HL-60 (cell line): ENCODE measurements around the gene EFHC2.

Experiments used
- GABPA ChIP-seq: IDR thresholded peaks from 2 replicates; pipeline ENCODE4 v1.6.1; 2012; ENCODE audit warnings: low read depth
- POLR2AphosphoS5 ChIP-seq: IDR thresholded peaks from 2 replicates; pipeline ENCODE4 v1.6.1; 2012; ENCODE audit warnings: low read depth
- SPI1 ChIP-seq: IDR thresholded peaks from 2 replicates; pipeline ENCODE4 v1.6.1; 2012; ENCODE audit warnings: low read depth, mild to moderate bottlenecking, borderline replicate concordance
- TF ChIP-seq, protein P1 (sequence below): IDR thresholded peaks from one replicate; pipeline ENCODE4 v1.5.1; 2011; ENCODE audit warnings: low read length, control low read depth, inconsistent platforms; ENCODE audit not compliant: insufficient read depth
- TF ChIP-seq, protein P2 (sequence below): IDR thresholded peaks from 2 replicates; pipeline ENCODE4 v1.6.1; 2012; ENCODE audit warnings: low read depth; ENCODE audit not compliant: insufficient replicate concordance

DNA sequence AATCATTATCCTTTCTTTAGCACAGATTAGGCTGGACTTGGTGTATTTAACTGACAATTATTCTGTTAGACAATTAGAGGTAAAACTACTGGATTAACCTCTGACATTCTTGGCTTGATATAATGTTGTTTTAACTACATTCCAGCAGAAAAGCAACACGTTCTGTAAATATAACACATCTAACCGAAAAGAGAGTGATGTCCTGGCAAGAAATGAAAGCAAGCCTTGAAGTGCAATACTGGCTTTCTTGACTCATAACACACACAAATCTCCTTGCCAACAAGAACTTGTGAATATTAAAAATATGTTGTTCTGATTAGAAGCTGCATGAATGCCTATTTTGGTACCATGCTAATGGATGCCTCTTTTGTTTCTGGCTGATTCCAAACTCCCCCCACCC lies 76.4 kb downstream of the EFHC2 start:
- TF ChIP-seq, protein P1, sequence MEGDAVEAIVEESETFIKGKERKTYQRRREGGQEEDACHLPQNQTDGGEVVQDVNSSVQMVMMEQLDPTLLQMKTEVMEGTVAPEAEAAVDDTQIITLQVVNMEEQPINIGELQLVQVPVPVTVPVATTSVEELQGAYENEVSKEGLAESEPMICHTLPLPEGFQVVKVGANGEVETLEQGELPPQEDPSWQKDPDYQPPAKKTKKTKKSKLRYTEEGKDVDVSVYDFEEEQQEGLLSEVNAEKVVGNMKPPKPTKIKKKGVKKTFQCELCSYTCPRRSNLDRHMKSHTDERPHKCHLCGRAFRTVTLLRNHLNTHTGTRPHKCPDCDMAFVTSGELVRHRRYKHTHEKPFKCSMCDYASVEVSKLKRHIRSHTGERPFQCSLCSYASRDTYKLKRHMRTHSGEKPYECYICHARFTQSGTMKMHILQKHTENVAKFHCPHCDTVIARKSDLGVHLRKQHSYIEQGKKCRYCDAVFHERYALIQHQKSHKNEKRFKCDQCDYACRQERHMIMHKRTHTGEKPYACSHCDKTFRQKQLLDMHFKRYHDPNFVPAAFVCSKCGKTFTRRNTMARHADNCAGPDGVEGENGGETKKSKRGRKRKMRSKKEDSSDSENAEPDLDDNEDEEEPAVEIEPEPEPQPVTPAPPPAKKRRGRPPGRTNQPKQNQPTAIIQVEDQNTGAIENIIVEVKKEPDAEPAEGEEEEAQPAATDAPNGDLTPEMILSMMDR: no peak
- TF ChIP-seq POLR2AphosphoS5 (no peak), GABPA (no peak), SPI1 (no peak)
- TF ChIP-seq, protein P2, sequence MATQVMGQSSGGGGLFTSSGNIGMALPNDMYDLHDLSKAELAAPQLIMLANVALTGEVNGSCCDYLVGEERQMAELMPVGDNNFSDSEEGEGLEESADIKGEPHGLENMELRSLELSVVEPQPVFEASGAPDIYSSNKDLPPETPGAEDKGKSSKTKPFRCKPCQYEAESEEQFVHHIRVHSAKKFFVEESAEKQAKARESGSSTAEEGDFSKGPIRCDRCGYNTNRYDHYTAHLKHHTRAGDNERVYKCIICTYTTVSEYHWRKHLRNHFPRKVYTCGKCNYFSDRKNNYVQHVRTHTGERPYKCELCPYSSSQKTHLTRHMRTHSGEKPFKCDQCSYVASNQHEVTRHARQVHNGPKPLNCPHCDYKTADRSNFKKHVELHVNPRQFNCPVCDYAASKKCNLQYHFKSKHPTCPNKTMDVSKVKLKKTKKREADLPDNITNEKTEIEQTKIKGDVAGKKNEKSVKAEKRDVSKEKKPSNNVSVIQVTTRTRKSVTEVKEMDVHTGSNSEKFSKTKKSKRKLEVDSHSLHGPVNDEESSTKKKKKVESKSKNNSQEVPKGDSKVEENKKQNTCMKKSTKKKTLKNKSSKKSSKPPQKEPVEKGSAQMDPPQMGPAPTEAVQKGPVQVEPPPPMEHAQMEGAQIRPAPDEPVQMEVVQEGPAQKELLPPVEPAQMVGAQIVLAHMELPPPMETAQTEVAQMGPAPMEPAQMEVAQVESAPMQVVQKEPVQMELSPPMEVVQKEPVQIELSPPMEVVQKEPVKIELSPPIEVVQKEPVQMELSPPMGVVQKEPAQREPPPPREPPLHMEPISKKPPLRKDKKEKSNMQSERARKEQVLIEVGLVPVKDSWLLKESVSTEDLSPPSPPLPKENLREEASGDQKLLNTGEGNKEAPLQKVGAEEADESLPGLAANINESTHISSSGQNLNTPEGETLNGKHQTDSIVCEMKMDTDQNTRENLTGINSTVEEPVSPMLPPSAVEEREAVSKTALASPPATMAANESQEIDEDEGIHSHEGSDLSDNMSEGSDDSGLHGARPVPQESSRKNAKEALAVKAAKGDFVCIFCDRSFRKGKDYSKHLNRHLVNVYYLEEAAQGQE: no peak
